Testis (tissue), 2 donors: ENCODE results near the gene SHQ1.

Experiments used
- CTCF ChIP-seq, 3 experiments: fragments of 450-650 bp in 2 of 3; fragments of 200-600 bp in 1 of 3; sonication (generic) in 1 of 3; IDR thresholded peaks; one replicate each; pipeline ENCODE4 v1.5.1; 2016 to 2019; ENCODE audit warnings: antibody characterized with exemption in 3 of 3, mild to moderate bottlenecking in 2 of 3, moderate library complexity in 1 of 3
- POLR2A ChIP-seq: fragments of 450-650 bp; IDR thresholded peaks from one replicate; pipeline ENCODE4 v1.6.1; 2017; ENCODE audit warnings: antibody characterized with exemption, mild to moderate bottlenecking, moderate library complexity

- no peak for TF ChIP-seq CTCF (IDR thresholded peaks at IDR 0.05)
- TF ChIP-seq POLR2A: no peak
Measured at GRCh38 chr3:72768006-72768441, 80.2 kb downstream of the SHQ1 start.
